ENCODE measurements around the gene TAF3.
A peak's percentile ranks its signal among the peaks of the same experiment; 100 is the strongest.

The TAF3 gene

DNA sequence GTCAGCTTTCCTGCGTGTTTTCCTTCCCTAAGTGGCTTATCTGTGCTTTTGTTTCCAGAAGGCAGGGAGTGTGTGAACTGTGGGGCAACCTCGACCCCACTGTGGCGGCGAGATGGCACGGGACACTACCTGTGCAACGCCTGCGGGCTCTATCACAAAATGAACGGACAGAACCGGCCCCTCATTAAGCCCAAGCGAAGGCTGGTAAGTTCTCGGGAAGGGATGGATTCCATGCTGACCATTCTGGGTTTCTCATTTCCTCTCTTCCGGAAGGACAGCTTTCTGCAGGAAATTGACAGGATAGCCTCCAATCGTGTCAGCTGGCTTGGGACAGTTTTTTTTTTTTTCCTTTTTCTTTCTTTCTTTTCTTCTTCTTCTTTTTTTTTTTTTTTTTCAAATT, 245.6 kb downstream of the TAF3 start:
- ChIA-PET CTCF (interaction anchor here (0.7 kb wide), 1 partner anchor 11 kb away, joined by 3 read pairs; no protein-coding TSS in a partner anchor), POLR2A (no interaction called here)
- Histone ChIP-seq H3K36me3 (ENCODE audit: control insufficient read depth in 4 of 4, insufficient read depth in 4 of 4, low read length in 3 of 4) (peaks cover 0 to 16% (median 0%) of the 10 kb centered on the region in 4 experiments), H3K9me3 (ENCODE audit: control extremely low read depth in 1 of 5, control insufficient read depth in 4 of 5, insufficient read depth in 2 of 5, low read depth in 1 of 5, low read length in 4 of 5) (no peaks in the 10 kb centered on the region), H3K27ac (ENCODE audit: insufficient read depth in 1 of 2, low read depth in 1 of 2, low read length in 2 of 2, poor library complexity in 1 of 2, severe bottlenecking in 2 of 2) (no peak overlapping the region), H3K4me1 (ENCODE audit: control extremely low read depth in 1 of 4, control insufficient read depth in 4 of 4, insufficient read depth in 4 of 4, low read length in 3 of 4) (peaks cover 17 to 82% (median 51%) of the 10 kb centered on the region in 4 experiments), H3K27me3 (replicated peaks in 2 of 5; ENCODE audit: control insufficient read depth in 4 of 5, insufficient read depth in 5 of 5, low read length in 4 of 5) (no peaks in the 10 kb centered on the region), H3K4me3 (ENCODE audit: control insufficient read depth in 1 of 7, extremely low read depth in 1 of 7, insufficient read depth in 4 of 7, low read depth in 2 of 7, low read length in 6 of 7) (no peak overlapping the region)
- no peak for DNase-seq
- 95% methylated on average over 13 of the region's 13 CpGs for WGBS (ENCODE audit: insufficient coverage)

DNA sequence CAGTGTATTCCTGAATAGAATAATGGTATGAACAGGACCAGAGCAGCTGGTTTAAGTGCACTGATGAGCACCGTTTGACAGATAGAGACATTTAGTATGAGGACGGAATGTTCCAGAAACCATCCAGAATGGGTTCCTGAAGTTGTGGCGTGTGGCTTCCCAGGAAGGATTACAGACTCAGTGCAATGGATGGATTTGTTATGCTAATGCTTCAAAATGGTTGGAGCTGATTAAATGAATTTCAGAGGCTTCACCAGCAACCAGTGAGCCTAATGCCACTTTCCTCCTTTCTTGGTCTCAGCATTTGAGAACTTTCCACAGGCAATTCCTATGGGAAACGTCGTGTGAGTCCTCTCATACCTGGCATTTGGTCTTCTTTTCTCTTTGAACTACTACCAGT, 246.1 kb downstream of the TAF3 start:
- H3K36me3 ChIP-seq (ENCODE audit: control insufficient read depth in 4 of 4, insufficient read depth in 4 of 4, low read length in 3 of 4): peaks cover 0 to 18% (median 0%) of the 10 kb centered on the region in 4 experiments
- 93% methylated on average over 2 of the region's 5 CpGs for WGBS (ENCODE audit: insufficient coverage)
- POLR2A ChIA-PET: no interaction called here
- no peaks in the 10 kb centered on the region for H3K9me3 ChIP-seq (ENCODE audit: control extremely low read depth in 1 of 5, control insufficient read depth in 4 of 5, insufficient read depth in 2 of 5, low read depth in 1 of 5, low read length in 4 of 5)
- H3K4me1 ChIP-seq (ENCODE audit: control extremely low read depth in 1 of 4, control insufficient read depth in 4 of 4, insufficient read depth in 4 of 4, low read length in 3 of 4): peaks cover 17 to 81% (median 46%) of the 10 kb centered on the region in 4 experiments
- no peaks in the 10 kb centered on the region for H3K27me3 ChIP-seq (replicated peaks in 2 of 5; ENCODE audit: control insufficient read depth in 4 of 5, insufficient read depth in 5 of 5, low read length in 4 of 5)
- DNase-seq: no peak
- CTCF ChIA-PET: interaction anchor here (0.7 to 1.2 kb wide), 2 partner anchors 11 to 68 kb away, joined by 3 to 4 read pairs; no protein-coding TSS in a partner anchor
- no peak overlapping the region for H3K4me3 ChIP-seq (ENCODE audit: control insufficient read depth in 1 of 7, extremely low read depth in 1 of 7, insufficient read depth in 4 of 7, low read depth in 2 of 7, low read length in 6 of 7)
- H3K27ac ChIP-seq (ENCODE audit: insufficient read depth in 1 of 2, low read depth in 1 of 2, low read length in 2 of 2, poor library complexity in 1 of 2, severe bottlenecking in 2 of 2): no peak overlapping the region

DNA sequence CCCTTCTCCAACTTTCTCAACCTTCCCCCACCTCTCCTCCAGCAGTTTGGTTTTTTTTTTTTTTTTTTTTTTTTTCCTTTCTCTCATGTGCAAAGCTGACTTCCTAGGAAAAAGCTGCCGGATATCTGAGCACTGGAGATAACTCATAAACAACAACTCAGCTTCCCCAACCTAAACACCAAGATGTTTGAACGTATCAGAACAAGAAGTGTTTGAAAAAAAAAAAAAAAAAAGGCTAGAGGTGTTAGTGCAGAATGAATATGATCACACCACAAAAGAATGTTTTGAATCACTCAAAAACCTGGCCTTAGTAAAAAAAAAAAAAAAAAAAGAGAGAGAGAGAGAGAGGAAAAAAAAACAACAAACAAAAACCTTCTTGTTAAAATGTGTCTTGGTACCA, 247.3 kb downstream of the TAF3 start:
- CTCF ChIA-PET: interaction anchor here (1.2 kb wide), 1 partner anchor 67 kb away, joined by 4 read pairs; no protein-coding TSS in a partner anchor
- H3K27me3 ChIP-seq (replicated peaks in 2 of 5; ENCODE audit: control insufficient read depth in 4 of 5, insufficient read depth in 5 of 5, low read length in 4 of 5): no peaks in the 10 kb centered on the region
- no peak overlapping the region for H3K27ac ChIP-seq (ENCODE audit: insufficient read depth in 1 of 2, low read depth in 1 of 2, low read length in 2 of 2, poor library complexity in 1 of 2, severe bottlenecking in 2 of 2)
- peak; percentile 90 to 98 (median 97) for DNase-seq
- H3K9me3 ChIP-seq (ENCODE audit: control extremely low read depth in 1 of 5, control insufficient read depth in 4 of 5, insufficient read depth in 2 of 5, low read depth in 1 of 5, low read length in 4 of 5): no peaks in the 10 kb centered on the region
- peaks cover 0 to 27% (median 0%) of the 10 kb centered on the region in 4 experiments for H3K36me3 ChIP-seq (ENCODE audit: control insufficient read depth in 4 of 4, insufficient read depth in 4 of 4, low read length in 3 of 4)
- no CpG with 5 or more reads among the region's 2 CpGs for WGBS (ENCODE audit: insufficient coverage)
- H3K4me1 ChIP-seq (ENCODE audit: control extremely low read depth in 1 of 4, control insufficient read depth in 4 of 4, insufficient read depth in 4 of 4, low read length in 3 of 4): peaks cover 9 to 69% (median 34%) of the 10 kb centered on the region in 4 experiments
- POLR2A ChIA-PET: no interaction called here
- H3K4me3 ChIP-seq (ENCODE audit: control insufficient read depth in 1 of 7, extremely low read depth in 1 of 7, insufficient read depth in 4 of 7, low read depth in 2 of 7, low read length in 6 of 7): peak overlapping the region in 2 of 7 experiments; percentile 19 to 28

DNA sequence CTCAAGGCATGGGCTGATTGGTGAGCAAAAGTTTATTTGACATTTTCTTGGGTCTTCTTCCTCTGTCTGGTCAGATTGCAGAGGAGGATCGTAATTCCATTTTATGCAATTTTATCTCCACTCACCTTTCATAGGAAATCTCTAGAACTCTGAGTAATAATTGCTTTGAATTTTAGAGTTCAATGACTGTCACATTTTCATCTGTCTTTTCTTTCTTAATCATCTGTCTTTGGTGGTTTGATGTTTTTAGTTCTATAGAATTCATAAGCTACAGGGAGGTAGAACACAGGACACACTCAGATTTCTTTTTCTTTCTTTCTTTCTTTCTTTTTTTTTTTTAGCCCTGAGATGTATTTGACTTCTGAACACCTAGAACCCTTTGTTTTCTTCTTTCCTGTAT, 247.8 kb downstream of the TAF3 start:
- H3K4me1 ChIP-seq (ENCODE audit: control extremely low read depth in 1 of 4, control insufficient read depth in 4 of 4, insufficient read depth in 4 of 4, low read length in 3 of 4): peaks cover 9 to 65% (median 29%) of the 10 kb centered on the region in 4 experiments
- ChIA-PET POLR2A (no interaction called here), CTCF (no interaction called here)
- DNase-seq: no peak
- H3K36me3 ChIP-seq (ENCODE audit: control insufficient read depth in 4 of 4, insufficient read depth in 4 of 4, low read length in 3 of 4): peaks cover 0 to 29% (median 0%) of the 10 kb centered on the region in 4 experiments
- peak overlapping the region in 2 of 7 experiments; percentile 19 to 28 for H3K4me3 ChIP-seq (ENCODE audit: control insufficient read depth in 1 of 7, extremely low read depth in 1 of 7, insufficient read depth in 4 of 7, low read depth in 2 of 7, low read length in 6 of 7)
- H3K27me3 ChIP-seq (replicated peaks in 2 of 5; ENCODE audit: control insufficient read depth in 4 of 5, insufficient read depth in 5 of 5, low read length in 4 of 5): no peaks in the 10 kb centered on the region
- no peaks in the 10 kb centered on the region for H3K9me3 ChIP-seq (ENCODE audit: control extremely low read depth in 1 of 5, control insufficient read depth in 4 of 5, insufficient read depth in 2 of 5, low read depth in 1 of 5, low read length in 4 of 5)
- H3K27ac ChIP-seq (ENCODE audit: insufficient read depth in 1 of 2, low read depth in 1 of 2, low read length in 2 of 2, poor library complexity in 1 of 2, severe bottlenecking in 2 of 2): no peak overlapping the region
- WGBS (ENCODE audit: insufficient coverage): 40% methylated on average over 1 of the region's 1 CpG
